KOPT-K1 (cell line): ENCODE data around the gene NUDT21.
"Not testable (repeated sequence)": the region's sequence is repeated elsewhere in the genome, so short reads cannot be mapped to it uniquely, and the experiment has no call there.

ENCODE experiments used
- H3K27ac ChIP-seq: fragments of 200-600 bp; sonication (generic); 2 replicates; pipeline ENCODE4 v1.5.1; 2016; ENCODE audit warnings: antibody characterized with exemption, mild to moderate bottlenecking, low read depth, low read length; ENCODE audit not compliant: poor library complexity, severe bottlenecking
- H3K36me3 ChIP-seq: fragments of 200-600 bp; sonication (generic); 2 replicates; pipeline ENCODE4 v1.5.1; 2017; ENCODE audit warnings: antibody characterized with exemption, mild to moderate bottlenecking, low read length, moderate library complexity; ENCODE audit not compliant: insufficient read depth
- H3K9me3 ChIP-seq: fragments of 200-600 bp; sonication (generic); 2 replicates; pipeline ENCODE4 v1.5.1; 2017; ENCODE audit warnings: antibody characterized with exemption, low read length, mild to moderate bottlenecking; ENCODE audit not compliant: insufficient read depth, poor library complexity, severe bottlenecking

NUDT21 gene

GRCh38 chr16:56413381-56413780 lies 37.8 kb downstream of the NUDT21 start:
- Histone ChIP-seq H3K27ac (no peak overlapping the region), H3K36me3 (peaks cover 57% of the 10 kb centered on the region)

GRCh38 chr16:56411624-56412023 lies 39.5 kb downstream of the NUDT21 start:
- Histone ChIP-seq H3K27ac (no peak overlapping the region), H3K9me3 (no peaks in the 10 kb centered on the region), H3K36me3 (peaks cover 70% of the 10 kb centered on the region)

More at GRCh38 chr16:56413381-56413780, 37.8 kb downstream of the NUDT21 start:
- H3K9me3 ChIP-seq: no peaks in the 10 kb centered on the region

- Histone ChIP-seq H3K36me3 (peaks cover 70% of the 10 kb centered on the region), H3K9me3 (no peaks in the 10 kb centered on the region), H3K27ac (no peak overlapping the region)
Observed at GRCh38 chr16:56411123-56411522, 40.0 kb downstream of the NUDT21 start.

DNA sequence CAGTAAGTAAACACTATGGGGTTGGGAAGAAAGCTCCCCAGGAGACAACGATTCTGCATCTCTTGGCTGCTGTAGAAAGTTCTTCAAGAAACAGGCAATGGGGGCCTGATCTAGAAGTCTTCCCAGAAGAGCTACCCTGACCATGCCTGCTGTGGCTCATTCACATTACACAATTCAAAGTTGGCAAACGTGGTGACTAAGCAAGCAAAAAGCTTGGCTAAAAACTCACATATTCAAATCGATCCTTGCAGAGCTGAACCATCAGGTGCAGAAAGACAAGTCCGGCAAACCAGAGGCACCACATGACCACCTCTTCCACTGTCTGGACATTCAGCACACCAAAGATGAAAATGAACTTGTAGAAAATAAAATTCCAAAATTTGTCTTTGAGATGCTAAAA lies 41.9 kb downstream of the NUDT21 start:
- no peaks in the 10 kb centered on the region for H3K9me3 ChIP-seq
- peaks cover 83% of the 10 kb centered on the region for H3K36me3 ChIP-seq
- no peak overlapping the region for H3K27ac ChIP-seq

- H3K27ac ChIP-seq: no peak overlapping the region
- H3K9me3 ChIP-seq: no peaks in the 10 kb centered on the region
- peaks cover 83% of the 10 kb centered on the region for H3K36me3 ChIP-seq
Observed at GRCh38 chr16:56408379-56409098, 42.6 kb downstream of the NUDT21 start.

DNA sequence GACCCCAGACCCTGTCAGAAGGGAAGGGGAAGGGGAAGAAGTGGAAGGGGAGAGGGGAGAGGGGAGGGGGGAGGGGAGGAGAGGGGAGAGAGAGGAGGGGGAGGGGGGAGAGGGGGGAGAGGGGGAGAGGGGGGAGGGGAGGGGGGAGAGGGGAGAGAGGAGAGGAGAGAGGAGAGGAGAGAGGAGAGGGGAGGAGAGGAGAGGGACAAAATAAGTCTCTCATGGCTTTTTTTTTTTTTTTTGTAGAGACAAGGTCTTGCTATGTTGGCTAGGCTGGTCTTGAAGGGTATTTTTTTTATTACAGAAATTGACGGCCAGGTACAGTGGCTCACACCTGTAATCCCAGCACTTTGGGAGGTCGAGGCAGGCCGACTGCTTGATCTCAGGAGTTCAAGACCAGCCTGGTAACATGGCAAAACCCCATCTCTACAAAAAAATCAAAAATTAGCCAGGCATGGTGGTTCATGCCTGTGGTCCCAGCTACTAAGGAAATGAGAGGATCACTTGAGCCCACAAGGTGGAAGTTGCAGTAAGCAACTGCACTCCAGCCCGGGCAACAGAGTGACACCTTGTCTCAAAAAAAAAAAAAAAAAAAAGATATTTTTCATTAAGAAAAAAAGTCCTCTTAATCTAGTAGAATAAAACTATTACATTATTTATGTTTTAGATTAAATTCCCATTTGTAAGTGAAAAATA lies 45.0 kb downstream of the NUDT21 start:
- Histone ChIP-seq H3K9me3 (no peaks in the 10 kb centered on the region), H3K36me3 (peaks cover 80% of the 10 kb centered on the region), H3K27ac (no peak overlapping the region)

- peaks cover 67% of the 10 kb centered on the region for H3K36me3 ChIP-seq
- H3K9me3 ChIP-seq: no peaks in the 10 kb centered on the region
- no peak overlapping the region for H3K27ac ChIP-seq
Observed at GRCh38 chr16:56401482-56401881, 49.6 kb downstream of the NUDT21 start.

- H3K9me3 ChIP-seq: no peaks in the 10 kb centered on the region
- peaks cover 65% of the 10 kb centered on the region for H3K36me3 ChIP-seq
- no peak overlapping the region for H3K27ac ChIP-seq
Observed at GRCh38 chr16:56400458-56400857, 50.7 kb downstream of the NUDT21 start.

DNA sequence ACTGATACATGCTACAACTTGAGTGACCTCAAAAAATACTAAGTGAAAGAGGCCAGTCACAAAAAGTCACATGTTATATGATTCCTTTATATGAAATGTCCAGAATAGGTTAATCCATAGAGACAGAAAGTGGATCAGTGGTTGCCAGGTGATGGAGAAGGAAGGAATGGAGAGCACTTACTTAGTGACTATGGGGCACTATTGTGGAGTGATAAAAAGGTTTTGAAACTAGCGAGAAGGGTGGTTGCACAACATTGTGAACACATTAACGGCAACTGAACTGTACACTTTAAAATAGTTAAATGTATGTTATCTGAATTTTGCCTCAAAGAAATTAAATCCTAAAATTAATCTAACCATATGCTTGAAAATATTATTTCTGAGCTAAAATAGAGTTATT lies 51.6 kb downstream of the NUDT21 start:
- H3K27ac ChIP-seq: no peak overlapping the region
- H3K36me3 ChIP-seq: peaks cover 55% of the 10 kb centered on the region
- H3K9me3 ChIP-seq: no peaks in the 10 kb centered on the region

DNA sequence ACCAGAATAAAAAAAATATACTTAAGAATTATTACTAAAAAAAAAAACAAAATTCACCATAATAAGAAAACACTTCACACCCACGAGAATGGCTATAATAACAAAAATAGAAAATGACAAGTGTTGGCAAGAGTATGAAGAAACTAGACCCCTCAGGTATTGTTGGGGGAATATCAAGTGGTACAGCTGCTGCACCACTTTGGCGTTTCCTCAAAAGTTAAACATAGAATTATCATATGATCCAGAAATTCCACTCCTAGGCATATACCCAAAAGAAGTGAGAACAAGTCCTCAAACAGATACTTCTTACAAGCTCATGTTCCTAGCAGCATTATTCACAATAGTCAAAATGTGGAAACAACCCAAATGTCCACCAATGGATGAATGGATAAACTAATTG lies 52.1 kb downstream of the NUDT21 start:
- no peaks in the 10 kb centered on the region for H3K9me3 ChIP-seq
- H3K36me3 ChIP-seq: peaks cover 51% of the 10 kb centered on the region
- no peak overlapping the region for H3K27ac ChIP-seq

- peaks cover 34% of the 10 kb centered on the region for H3K36me3 ChIP-seq
- not testable (repeated sequence) for H3K27ac ChIP-seq, H3K9me3 ChIP-seq
Observed at GRCh38 chr16:56396724-56397123, 54.4 kb downstream of the NUDT21 start.

- no peak overlapping the region for H3K27ac ChIP-seq
- H3K9me3 ChIP-seq: no peaks in the 10 kb centered on the region
- peaks cover 70% of the 10 kb centered on the region for H3K36me3 ChIP-seq
Observed at GRCh38 chr16:56389554-56389953, 61.6 kb downstream of the NUDT21 start.

GRCh38 chr16:56388209-56388608 lies 62.9 kb downstream of the NUDT21 start:
- no peak overlapping the region for H3K27ac ChIP-seq
- H3K36me3 ChIP-seq: peaks cover 83% of the 10 kb centered on the region
- H3K9me3 ChIP-seq: no peaks in the 10 kb centered on the region

- Histone ChIP-seq H3K36me3 (peaks cover 91% of the 10 kb centered on the region), H3K27ac (no peak overlapping the region), H3K9me3 (no peaks in the 10 kb centered on the region)
Observed at GRCh38 chr16:56387396-56387795, 63.7 kb downstream of the NUDT21 start.

DNA sequence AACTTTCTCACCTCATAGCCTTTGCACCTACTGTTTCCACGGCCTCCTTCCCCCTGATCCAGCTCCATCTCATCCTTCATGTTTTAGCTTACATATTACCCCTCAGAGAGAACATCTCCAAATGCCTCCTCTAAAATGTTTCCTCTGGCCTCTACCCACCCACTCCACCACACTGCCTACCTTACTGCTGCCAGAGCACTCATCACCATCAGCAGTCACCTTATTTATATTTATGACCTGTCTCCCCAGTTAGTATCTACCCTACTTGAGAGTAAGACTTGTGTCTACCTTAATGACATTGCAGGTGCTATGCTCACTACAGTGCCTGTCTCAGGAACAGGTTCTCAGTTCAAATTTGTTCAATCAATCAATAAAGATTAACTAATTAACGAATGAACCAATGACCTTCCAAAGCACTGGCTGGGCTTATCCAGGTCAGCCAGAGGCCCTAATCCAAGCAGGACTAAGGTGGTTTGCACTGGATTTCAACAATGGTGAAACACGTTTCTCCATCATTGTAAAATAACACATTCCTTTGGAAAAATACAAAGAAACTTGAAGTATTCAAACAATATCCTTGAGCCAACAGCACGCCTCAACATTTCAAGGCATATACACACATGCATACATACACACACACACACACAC lies 66.9 kb downstream of the NUDT21 start:
- H3K9me3 ChIP-seq: peaks cover 30% of the 10 kb centered on the region
- H3K36me3 ChIP-seq: peaks cover 97% of the 10 kb centered on the region
- no peak overlapping the region for H3K27ac ChIP-seq
